ENCODE results near the gene GRK3.

DNA sequence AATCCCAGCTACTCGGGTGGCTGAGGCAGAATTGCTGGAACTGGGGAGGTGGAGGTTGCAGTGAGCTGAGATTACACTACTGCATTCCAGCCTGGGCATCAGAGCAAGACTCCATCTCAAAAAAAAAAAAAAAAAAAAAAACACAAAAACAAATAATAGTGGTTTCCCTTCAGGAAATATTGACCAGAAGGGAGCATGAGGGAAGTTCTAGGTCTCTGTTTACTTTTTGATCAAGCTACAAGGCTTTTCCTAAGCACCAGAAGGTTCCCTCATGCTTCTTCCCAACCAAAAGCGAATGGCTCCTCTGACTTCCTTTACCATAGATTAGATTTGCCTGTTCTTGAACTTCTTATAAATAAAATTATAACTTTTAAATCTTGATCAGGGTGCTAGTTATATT lies 195.8 kb downstream of the GRK3 start:
- TF ChIP-seq, protein P1, sequence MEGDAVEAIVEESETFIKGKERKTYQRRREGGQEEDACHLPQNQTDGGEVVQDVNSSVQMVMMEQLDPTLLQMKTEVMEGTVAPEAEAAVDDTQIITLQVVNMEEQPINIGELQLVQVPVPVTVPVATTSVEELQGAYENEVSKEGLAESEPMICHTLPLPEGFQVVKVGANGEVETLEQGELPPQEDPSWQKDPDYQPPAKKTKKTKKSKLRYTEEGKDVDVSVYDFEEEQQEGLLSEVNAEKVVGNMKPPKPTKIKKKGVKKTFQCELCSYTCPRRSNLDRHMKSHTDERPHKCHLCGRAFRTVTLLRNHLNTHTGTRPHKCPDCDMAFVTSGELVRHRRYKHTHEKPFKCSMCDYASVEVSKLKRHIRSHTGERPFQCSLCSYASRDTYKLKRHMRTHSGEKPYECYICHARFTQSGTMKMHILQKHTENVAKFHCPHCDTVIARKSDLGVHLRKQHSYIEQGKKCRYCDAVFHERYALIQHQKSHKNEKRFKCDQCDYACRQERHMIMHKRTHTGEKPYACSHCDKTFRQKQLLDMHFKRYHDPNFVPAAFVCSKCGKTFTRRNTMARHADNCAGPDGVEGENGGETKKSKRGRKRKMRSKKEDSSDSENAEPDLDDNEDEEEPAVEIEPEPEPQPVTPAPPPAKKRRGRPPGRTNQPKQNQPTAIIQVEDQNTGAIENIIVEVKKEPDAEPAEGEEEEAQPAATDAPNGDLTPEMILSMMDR (IDR thresholded peaks at IDR 0.05): no peak
- TF ChIP-seq POLR2A (IDR thresholded peaks at IDR 0.05): no peak
